ENCODE measurements around the gene APOD.
"Not testable (repeated sequence)": the region's sequence is repeated elsewhere in the genome, so short reads cannot be mapped to it uniquely, and the experiment has no call there.

Gene APOD
- total RNA-seq: 0 to 1.1 (median 0.21) reads per million in 18 experiments

- DNase-seq: peak in 1 of 2 donors; percentile 58
Observed at GRCh38 chr3:195583831-195584542, at the start of gene APOD. Gene APOD (minus strand): TSS chr3:195583940. CDS start chr3:195579461, 4,479 bp downstream.

GRCh38 chr3:195633351-195633750 is 49.6 kb upstream of the APOD start:
- DNase-seq: not testable (repeated sequence)

GRCh38 chr3:195632501-195633185 is 48.9 kb upstream of the APOD start:
- DNase-seq: not testable (repeated sequence)

GRCh38 chr3:195632046-195632445 is 48.3 kb upstream of the APOD start:
- not testable (repeated sequence) for DNase-seq

- not testable (repeated sequence) for DNase-seq
Observed at GRCh38 chr3:195630938-195631495, 47.3 kb upstream of the APOD start.

GRCh38 chr3:195630086-195630917 is 46.6 kb upstream of the APOD start:
- not testable (repeated sequence) for DNase-seq

- not testable (repeated sequence) for DNase-seq
Observed at GRCh38 chr3:195629682-195630081, 45.9 kb upstream of the APOD start.

GRCh38 chr3:195628386-195628920 is 44.7 kb upstream of the APOD start:
- DNase-seq: not testable (repeated sequence)

- DNase-seq: not testable (repeated sequence)
Observed at GRCh38 chr3:195627515-195628385, 44.0 kb upstream of the APOD start.

GRCh38 chr3:195624603-195625560 is 41.1 kb upstream of the APOD start:
- not testable (repeated sequence) for DNase-seq

GRCh38 chr3:195624171-195624570 is 40.4 kb upstream of the APOD start:
- DNase-seq: not testable (repeated sequence)

GRCh38 chr3:195623217-195623965 is 39.7 kb upstream of the APOD start:
- DNase-seq: not testable (repeated sequence)

GRCh38 chr3:195622523-195623170 is 38.9 kb upstream of the APOD start:
- DNase-seq: not testable (repeated sequence)

- DNase-seq: peak in 1 of 2 donors; percentile 1
Observed at GRCh38 chr3:195622012-195622411, 38.3 kb upstream of the APOD start.

- DNase-seq: peak in 1 of 2 donors; percentile 1
Observed at GRCh38 chr3:195621095-195621494, 37.4 kb upstream of the APOD start.

- DNase-seq: not testable (repeated sequence)
Observed at GRCh38 chr3:195620476-195620875, 36.7 kb upstream of the APOD start.

GRCh38 chr3:195619591-195620369 is 36.0 kb upstream of the APOD start:
- DNase-seq: not testable (repeated sequence)
